HL-60 (cell line): Measurements from ENCODE around the gene EIF2AK3.
"Not testable (repeated sequence)": the region's sequence is repeated elsewhere in the genome, so short reads cannot be mapped to it uniquely, and the experiment has no call there.

Experiments
- DNase-seq, 2 experiments: peaks; one replicate each; pipeline ENCODE4 v3.0.0-alpha.2; 2010 to 2020; ENCODE audit warnings: low read depth in 1 of 2, low spot score in 1 of 2
- H3K27ac ChIP-seq: fragments of 250-450 bp; sonication (Bioruptor Pico); replicated peaks from 2 replicates; pipeline ENCODE4 v1.5.1; 2020; ENCODE audit warnings: mild to moderate bottlenecking, moderate library complexity
- H3K27me3 ChIP-seq: fragments of 250-450 bp; sonication (Bioruptor Pico); 2 replicates; pipeline ENCODE4 v1.5.1; 2021; ENCODE audit warnings: mild to moderate bottlenecking, moderate library complexity; ENCODE audit not compliant: insufficient read depth, poor library complexity, severe bottlenecking
- H3K4me3 ChIP-seq: replicated peaks from 2 replicates; pipeline ENCODE4 v1.5.1; 2011; ENCODE audit warnings: mild to moderate bottlenecking, control low read depth, low read length; ENCODE audit not compliant: insufficient read depth
- GABPA ChIP-seq: IDR thresholded peaks from 2 replicates; pipeline ENCODE4 v1.6.1; 2012; ENCODE audit warnings: low read depth
- POLR2AphosphoS5 ChIP-seq: IDR thresholded peaks from 2 replicates; pipeline ENCODE4 v1.6.1; 2012; ENCODE audit warnings: low read depth
- REST ChIP-seq: IDR thresholded peaks from 2 replicates; pipeline ENCODE4 v1.6.1; 2012; ENCODE audit warnings: low read depth; ENCODE audit not compliant: insufficient replicate concordance
- SPI1 ChIP-seq: IDR thresholded peaks from 2 replicates; pipeline ENCODE4 v1.6.1; 2012; ENCODE audit warnings: low read depth, mild to moderate bottlenecking, borderline replicate concordance
- TF ChIP-seq, protein P1 (sequence below): IDR thresholded peaks from one replicate; pipeline ENCODE4 v1.5.1; 2011; ENCODE audit warnings: low read length, control low read depth, inconsistent platforms; ENCODE audit not compliant: insufficient read depth

EIF2AK3 gene

GRCh38 chr2:88651646-88652045 lies 24.4 kb upstream of the EIF2AK3 start:
- no peaks in the 10 kb centered on the region for H3K27me3 ChIP-seq
- TF ChIP-seq SPI1 (no peak), POLR2AphosphoS5 (no peak), REST (no peak), GABPA (no peak)
- TF ChIP-seq, protein P1, sequence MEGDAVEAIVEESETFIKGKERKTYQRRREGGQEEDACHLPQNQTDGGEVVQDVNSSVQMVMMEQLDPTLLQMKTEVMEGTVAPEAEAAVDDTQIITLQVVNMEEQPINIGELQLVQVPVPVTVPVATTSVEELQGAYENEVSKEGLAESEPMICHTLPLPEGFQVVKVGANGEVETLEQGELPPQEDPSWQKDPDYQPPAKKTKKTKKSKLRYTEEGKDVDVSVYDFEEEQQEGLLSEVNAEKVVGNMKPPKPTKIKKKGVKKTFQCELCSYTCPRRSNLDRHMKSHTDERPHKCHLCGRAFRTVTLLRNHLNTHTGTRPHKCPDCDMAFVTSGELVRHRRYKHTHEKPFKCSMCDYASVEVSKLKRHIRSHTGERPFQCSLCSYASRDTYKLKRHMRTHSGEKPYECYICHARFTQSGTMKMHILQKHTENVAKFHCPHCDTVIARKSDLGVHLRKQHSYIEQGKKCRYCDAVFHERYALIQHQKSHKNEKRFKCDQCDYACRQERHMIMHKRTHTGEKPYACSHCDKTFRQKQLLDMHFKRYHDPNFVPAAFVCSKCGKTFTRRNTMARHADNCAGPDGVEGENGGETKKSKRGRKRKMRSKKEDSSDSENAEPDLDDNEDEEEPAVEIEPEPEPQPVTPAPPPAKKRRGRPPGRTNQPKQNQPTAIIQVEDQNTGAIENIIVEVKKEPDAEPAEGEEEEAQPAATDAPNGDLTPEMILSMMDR, result no peak
- no peak overlapping the region for H3K27ac ChIP-seq
- DNase-seq, result no peak
- no peak overlapping the region for H3K4me3 ChIP-seq

DNA sequence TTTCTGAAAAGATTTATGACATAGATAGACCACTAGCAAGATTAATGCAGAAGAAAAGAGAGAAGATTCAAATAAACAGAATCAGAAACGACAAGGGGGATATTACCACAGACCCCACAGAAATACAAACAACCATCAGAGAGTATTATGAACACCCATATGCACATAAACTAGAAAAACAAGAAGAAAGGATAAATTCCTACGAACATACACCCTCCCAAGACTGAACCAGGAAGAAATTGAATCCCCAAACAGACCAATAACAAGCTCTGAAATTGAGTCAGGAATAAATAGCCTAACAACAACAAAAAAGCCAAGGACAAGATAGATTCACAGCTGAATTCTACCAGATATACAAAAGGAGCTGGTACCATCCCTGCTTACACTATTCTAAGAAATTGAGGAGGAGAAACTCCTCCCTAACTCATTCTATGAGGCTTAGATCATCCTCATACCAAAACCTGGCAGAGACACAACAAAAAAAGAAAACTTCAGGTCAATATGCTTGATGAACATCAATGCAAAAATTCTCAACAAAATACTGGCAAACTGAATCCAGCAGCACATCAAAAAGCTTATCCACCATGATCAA lies 18.1 kb upstream of the EIF2AK3 start:
- DNase-seq, H3K27me3 ChIP-seq, H3K4me3 ChIP-seq, H3K27ac ChIP-seq: not testable (repeated sequence)

DNA sequence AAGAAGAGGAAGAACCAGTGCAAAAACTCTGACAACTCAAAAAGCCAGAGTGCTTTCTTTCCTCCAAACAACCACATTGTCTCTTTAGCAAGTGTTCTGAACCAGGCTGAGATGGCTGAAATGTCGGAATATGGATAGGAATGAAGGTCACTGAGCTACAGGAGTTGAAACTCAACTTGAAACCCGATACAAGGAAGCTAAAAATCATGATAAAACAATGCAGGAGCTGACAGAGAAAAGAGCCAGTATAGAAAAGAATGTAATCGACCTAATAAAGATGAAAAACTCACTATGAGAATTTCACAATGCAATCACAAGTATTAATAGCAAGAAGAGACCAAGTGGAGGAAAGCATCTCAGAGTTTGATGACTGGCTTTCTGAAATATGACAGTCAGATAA lies 15.0 kb upstream of the EIF2AK3 start:
- DNase-seq, result no peak
- Histone ChIP-seq H3K4me3 (no peak overlapping the region), H3K27ac (no peak overlapping the region), H3K27me3 (no peaks in the 10 kb centered on the region)
- TF ChIP-seq, protein P1, result no peak
- TF ChIP-seq GABPA (no peak), SPI1 (no peak)

DNA sequence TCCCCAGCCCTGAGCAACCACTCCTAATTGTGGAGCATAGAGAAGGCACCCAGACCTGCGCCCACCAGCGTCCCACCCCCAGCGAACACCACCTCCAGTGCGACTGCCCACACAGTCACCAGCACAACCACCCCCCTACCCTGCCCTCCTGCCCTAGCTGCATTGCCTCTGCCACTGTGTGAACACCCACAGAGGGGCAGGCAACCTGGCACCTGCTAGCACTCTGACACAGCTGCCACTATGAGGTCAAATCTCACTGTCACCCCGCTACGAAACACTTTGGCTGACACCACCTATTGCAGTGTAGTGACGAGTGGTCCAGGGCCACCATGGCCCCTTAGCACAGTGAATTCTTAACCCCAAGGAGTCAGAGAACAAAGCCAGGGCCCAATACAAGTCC lies 14.1 kb upstream of the EIF2AK3 start:
- TF ChIP-seq, protein P1, result no peak
- TF ChIP-seq POLR2AphosphoS5 (no peak), GABPA (no peak), REST (no peak), SPI1 (no peak)
- no peaks in the 10 kb centered on the region for H3K27me3 ChIP-seq
- DNase-seq, result no peak
- no peak overlapping the region for H3K27ac ChIP-seq
- no peak overlapping the region for H3K4me3 ChIP-seq
